Measurements from ENCODE around the gene HBQ1.

Gene HBQ1

GRCh38 chr16:164827-165538, 15.3 kb upstream of the HBQ1 start:
- no peaks in the 10 kb centered on the region for H3K79me2 ChIP-seq (ENCODE audit: control insufficient read depth, low read length)
- no peak overlapping the region for H3K27ac ChIP-seq (ENCODE audit: low read depth, low read length)

GRCh38 chr16:165539-166374, 14.5 kb upstream of the HBQ1 start, which contains the start of gene HBM:
Gene HBM (plus strand): TSS chr16:165978. CDS start chr16:165998, 20 bp downstream.
- no peaks in the 10 kb centered on the region; the same call in 1 of the 2 replicates for H4K20me1 ChIP-seq (ENCODE audit: control insufficient read depth, insufficient read depth, low read depth, low read length)
- H3K27ac ChIP-seq (ENCODE audit: low read depth, low read length), result no peak within 1 kb of the TSS
- no peaks in the 10 kb centered on the region for H3K9me3 ChIP-seq (ENCODE audit: control insufficient read depth, insufficient read depth, low read length)
- TF ChIP-seq EZH2phosphoT487 (IDR thresholded peaks at IDR 0.05; ENCODE audit: borderline replicate concordance, low read length) (no peak), CTCF (IDR thresholded peaks at IDR 0.05; ENCODE audit: low read depth, low read length, poor library complexity, severe bottlenecking) (no peak)
- H3K4me3 ChIP-seq (ENCODE audit: low read length), result peak within 1 kb of the TSS; percentile 44; the same call in 1 of the 2 replicates
- H3K4me1 ChIP-seq (ENCODE audit: control insufficient read depth, low read length), result peaks cover 20% of the 10 kb centered on the region
- no peaks in the 10 kb centered on the region for H3K9me2 ChIP-seq (replicated peaks; ENCODE audit: control insufficient read depth, low read length)
- H3K4me2 ChIP-seq (ENCODE audit: low read length), result peak within 1 kb of the TSS; percentile 44; the same call in 1 of the 2 replicates
- H3K27me3 ChIP-seq (ENCODE audit: control insufficient read depth, low read length), result peaks cover 49% of the 10 kb centered on the region
- no peaks in the 10 kb centered on the region for H3K36me3 ChIP-seq (ENCODE audit: control insufficient read depth, low read length)
- H3K79me2 ChIP-seq (ENCODE audit: control insufficient read depth, low read length), result no peaks in the 10 kb centered on the region
- H3F3A ChIP-seq (ENCODE audit: control insufficient read depth, insufficient read depth), result peaks cover 9% of the 10 kb centered on the region; the same call in 1 of the 2 replicates

More at GRCh38 chr16:164827-165538, 15.3 kb upstream of the HBQ1 start:
- no peaks in the 10 kb centered on the region for H3K36me3 ChIP-seq (ENCODE audit: control insufficient read depth, low read length)
- H3K4me1 ChIP-seq (ENCODE audit: control insufficient read depth, low read length), result peaks cover 20% of the 10 kb centered on the region
- no peaks in the 10 kb centered on the region for H3K9me2 ChIP-seq (replicated peaks; ENCODE audit: control insufficient read depth, low read length)
- TF ChIP-seq EZH2phosphoT487 (IDR thresholded peaks at IDR 0.05; ENCODE audit: borderline replicate concordance, low read length) (no peak), CTCF (IDR thresholded peaks at IDR 0.05; ENCODE audit: low read depth, low read length, poor library complexity, severe bottlenecking) (no peak)
- peak overlapping the region; percentile 44; the same call in 1 of the 2 replicates for H3K4me2 ChIP-seq (ENCODE audit: low read length)
- H3F3A ChIP-seq (ENCODE audit: control insufficient read depth, insufficient read depth), result peaks cover 9% of the 10 kb centered on the region; the same call in 1 of the 2 replicates
- H4K20me1 ChIP-seq (ENCODE audit: control insufficient read depth, insufficient read depth, low read depth, low read length), result no peaks in the 10 kb centered on the region; the same call in 1 of the 2 replicates
- no peaks in the 10 kb centered on the region for H3K9me3 ChIP-seq (ENCODE audit: control insufficient read depth, insufficient read depth, low read length)
- H3K27me3 ChIP-seq (ENCODE audit: control insufficient read depth, low read length), result peaks cover 47% of the 10 kb centered on the region
- peak overlapping the region; percentile 44; the same call in 1 of the 2 replicates for H3K4me3 ChIP-seq (ENCODE audit: low read length)

GRCh38 chr16:166375-167121, 13.7 kb upstream of the HBQ1 start:
- no peak overlapping the region for H3K4me3 ChIP-seq (ENCODE audit: low read length)
- H3K27me3 ChIP-seq (ENCODE audit: control insufficient read depth, low read length), result peaks cover 46% of the 10 kb centered on the region
- H3K4me2 ChIP-seq (ENCODE audit: low read length), result no peak overlapping the region
- no peak overlapping the region for H3K27ac ChIP-seq (ENCODE audit: low read depth, low read length)
- TF ChIP-seq EZH2phosphoT487 (IDR thresholded peaks at IDR 0.05; ENCODE audit: borderline replicate concordance, low read length) (peak; percentile 47; the same call in 1 of the 2 replicates), CTCF (IDR thresholded peaks at IDR 0.05; ENCODE audit: low read depth, low read length, poor library complexity, severe bottlenecking) (no peak)
- H3F3A ChIP-seq (ENCODE audit: control insufficient read depth, insufficient read depth), result peaks cover 5% of the 10 kb centered on the region; the same call in 1 of the 2 replicates
- H3K4me1 ChIP-seq (ENCODE audit: control insufficient read depth, low read length), result peaks cover 14% of the 10 kb centered on the region
- H3K9me2 ChIP-seq (replicated peaks; ENCODE audit: control insufficient read depth, low read length), result no peaks in the 10 kb centered on the region
- H3K36me3 ChIP-seq (ENCODE audit: control insufficient read depth, low read length), result no peaks in the 10 kb centered on the region
- no peaks in the 10 kb centered on the region; the same call in 1 of the 2 replicates for H4K20me1 ChIP-seq (ENCODE audit: control insufficient read depth, insufficient read depth, low read depth, low read length)
- H3K79me2 ChIP-seq (ENCODE audit: control insufficient read depth, low read length), result no peaks in the 10 kb centered on the region
- H3K9me3 ChIP-seq (ENCODE audit: control insufficient read depth, insufficient read depth, low read length), result no peaks in the 10 kb centered on the region

Data from DOHH2 (cell line).